ENCODE data around the gene TMEM229A.

- TF ChIP-seq CTCF (IDR thresholded peaks at IDR 0.05; ENCODE audit: poor library complexity, severe bottlenecking) (no peak), REST (IDR thresholded peaks at IDR 0.05; ENCODE audit: borderline replicate concordance) (no peak), TAF1 (IDR thresholded peaks at IDR 0.05; ENCODE audit: low read depth) (no peak), POLR2AphosphoS5 (IDR thresholded peaks at IDR 0.05) (no peak), RAD21 (conservative IDR thresholded peaks at IDR 0.05) (no peak), SMC3 (conservative IDR thresholded peaks at IDR 0.05; ENCODE audit: poor library complexity) (no peak), MXI1 (conservative IDR thresholded peaks at IDR 0.05; ENCODE audit: poor library complexity, severe bottlenecking) (no peak), EZH2 (IDR thresholded peaks at IDR 0.05; ENCODE audit: borderline replicate concordance, insufficient read depth, low read length, poor library complexity, severe bottlenecking) (no peak), EP300 (conservative IDR thresholded peaks at IDR 0.05; ENCODE audit: poor library complexity, severe bottlenecking) (no peak)
Measured at GRCh38 chr7:123995617-123996326, 37.1 kb downstream of the TMEM229A start.
